ENCODE data around the gene GALK1. TPM values are rescaled to one million over a fixed set of nuclear protein-coding genes. Genes with fewer than 3 reads are reported as not detected.

GALK1 gene
- total RNA-seq, 4 donors from 2014 or later, result 50.1 to 81.9 (median 64.1) TPM

DNA sequence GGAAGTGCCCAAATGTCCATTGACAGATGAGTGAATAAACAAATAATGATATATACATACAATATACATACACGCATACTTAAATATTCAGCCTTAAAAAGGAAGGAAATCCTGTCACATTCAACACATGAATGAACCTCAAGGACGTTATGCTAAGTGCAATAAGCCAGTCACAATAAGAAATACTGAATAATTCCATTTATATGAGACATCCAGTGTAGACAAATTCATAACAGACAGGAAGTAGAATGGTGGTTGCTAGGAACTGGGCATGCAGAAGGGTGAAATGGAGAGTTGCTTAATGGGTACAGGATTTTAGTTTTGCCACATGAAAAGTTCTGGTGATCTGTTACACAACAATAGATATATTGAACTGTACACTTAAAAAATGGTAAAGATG is 52.5 kb downstream of the GALK1 start:
- Histone ChIP-seq H3K27ac (no peak overlapping the region), H3K27me3 (no peaks in the 10 kb centered on the region), H3K9me3 (no peaks in the 10 kb centered on the region), H3K4me1 (no peaks in the 10 kb centered on the region), H3K36me3 (peaks cover 0 to 10% (median 0%) of the 10 kb centered on the region in 3 donors), H3K4me3 (no peak overlapping the region)
- DNase-seq, result no peak
- TF ChIP-seq POLR2A (IDR thresholded peaks at IDR 0.05), result no peak
- TF ChIP-seq CTCF (IDR thresholded peaks at IDR 0.05), result no peak

Other genes with a start within 250 kb of the GALK1 start
- gene CASKIN2, start 249.7 kb downstream of the GALK1 start, total RNA-seq, result 10 to 100 TPM; 12.4 to 24.0 (median 17.3) TPM
- gene TSEN54, start 248.7 kb downstream of the GALK1 start, total RNA-seq, result 10 to 100 TPM; 47.9 to 89.5 (median 80.0) TPM
- gene LLGL2, start 239.5 kb downstream of the GALK1 start, total RNA-seq, result 100 to 1,000 TPM; 221 to 563 (median 300) TPM
- 1,000 to 10,000 TPM in 3 of 4 donors, 100 to 1,000 TPM in 1; 552 to 2,671 (median 1,951) TPM for gene MYO15B, start 177.4 kb downstream of the GALK1 start, total RNA-seq
- gene SMIM5, start 131.8 kb downstream of the GALK1 start, total RNA-seq, result 100 to 1,000 TPM in 1 of 4 donors, 10 to 100 TPM in 2, not detected in 1; 68.8 to 161 (median 97.1) TPM
- gene RECQL5, start 98.0 kb downstream of the GALK1 start, total RNA-seq, result 10 to 100 TPM; 26.3 to 85.0 (median 44.1) TPM
- gene SAP30BP, start 97.9 kb downstream of the GALK1 start, total RNA-seq, result 100 to 1,000 TPM in 2 of 4 donors, 10 to 100 TPM in 2; 65.3 to 117 (median 101) TPM
- 100 to 1,000 TPM in 3 of 4 donors, 10 to 100 TPM in 1; 80.0 to 368 (median 219) TPM for gene ITGB4, start 43.7 kb downstream of the GALK1 start, total RNA-seq
- gene UNK, start 19.6 kb upstream of the GALK1 start, total RNA-seq, result 100 to 1,000 TPM in 1 of 4 donors, 10 to 100 TPM in 3; 18.9 to 108 (median 30.6) TPM
- gene UNC13D, start 79.2 kb upstream of the GALK1 start, total RNA-seq, result 10 to 100 TPM in 3 of 4 donors, 1 to 10 TPM in 1; 8.4 to 45.4 (median 22.2) TPM
- 10 to 100 TPM; 45.4 to 61.4 (median 53.7) TPM for gene WBP2, start 90.1 kb upstream of the GALK1 start, total RNA-seq
- gene TRIM47, start 113.4 kb upstream of the GALK1 start, total RNA-seq, result 10 to 100 TPM; 16.5 to 61.4 (median 45.7) TPM
- gene TRIM65, start 131.8 kb upstream of the GALK1 start, total RNA-seq, result 10 to 100 TPM; 14.0 to 22.7 (median 16.9) TPM
- 10 to 100 TPM; 61.1 to 95.7 (median 72.9) TPM for gene MRPL38, start 139.7 kb upstream of the GALK1 start, total RNA-seq
- 10 to 100 TPM in 3 of 4 donors, 1 to 10 TPM in 1; 7.2 to 47.0 (median 25.0) TPM for gene FBF1, start 175.8 kb upstream of the GALK1 start, total RNA-seq
- 100 to 1,000 TPM in 3 of 4 donors, 10 to 100 TPM in 1; 26.4 to 268 (median 193) TPM for gene ACOX1, start 214.0 kb upstream of the GALK1 start, total RNA-seq
- 10 to 100 TPM in 3 of 4 donors, not detected in 1; 15.2 to 95.1 (median 27.9) TPM for gene TEN1, start 214.0 kb upstream of the GALK1 start, total RNA-seq
- 10 to 100 TPM; 11.7 to 38.7 (median 23.5) TPM for gene CDK3, start 235.7 kb upstream of the GALK1 start, total RNA-seq

Measured in Peyer's patch (tissue), 4 donors.